ENCODE measurements around the gene KLHL7.

KLHL7 gene, protein sequence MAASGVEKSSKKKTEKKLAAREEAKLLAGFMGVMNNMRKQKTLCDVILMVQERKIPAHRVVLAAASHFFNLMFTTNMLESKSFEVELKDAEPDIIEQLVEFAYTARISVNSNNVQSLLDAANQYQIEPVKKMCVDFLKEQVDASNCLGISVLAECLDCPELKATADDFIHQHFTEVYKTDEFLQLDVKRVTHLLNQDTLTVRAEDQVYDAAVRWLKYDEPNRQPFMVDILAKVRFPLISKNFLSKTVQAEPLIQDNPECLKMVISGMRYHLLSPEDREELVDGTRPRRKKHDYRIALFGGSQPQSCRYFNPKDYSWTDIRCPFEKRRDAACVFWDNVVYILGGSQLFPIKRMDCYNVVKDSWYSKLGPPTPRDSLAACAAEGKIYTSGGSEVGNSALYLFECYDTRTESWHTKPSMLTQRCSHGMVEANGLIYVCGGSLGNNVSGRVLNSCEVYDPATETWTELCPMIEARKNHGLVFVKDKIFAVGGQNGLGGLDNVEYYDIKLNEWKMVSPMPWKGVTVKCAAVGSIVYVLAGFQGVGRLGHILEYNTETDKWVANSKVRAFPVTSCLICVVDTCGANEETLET

GRCh38 chr7:23105644-23106056, at the start of gene KLHL7:
Gene KLHL7, plus strand, starts transcription at chr7:23105785. Its CDS starts 242 bp downstream, at chr7:23106027.
- DNase-seq = peak; percentile 94

DNA sequence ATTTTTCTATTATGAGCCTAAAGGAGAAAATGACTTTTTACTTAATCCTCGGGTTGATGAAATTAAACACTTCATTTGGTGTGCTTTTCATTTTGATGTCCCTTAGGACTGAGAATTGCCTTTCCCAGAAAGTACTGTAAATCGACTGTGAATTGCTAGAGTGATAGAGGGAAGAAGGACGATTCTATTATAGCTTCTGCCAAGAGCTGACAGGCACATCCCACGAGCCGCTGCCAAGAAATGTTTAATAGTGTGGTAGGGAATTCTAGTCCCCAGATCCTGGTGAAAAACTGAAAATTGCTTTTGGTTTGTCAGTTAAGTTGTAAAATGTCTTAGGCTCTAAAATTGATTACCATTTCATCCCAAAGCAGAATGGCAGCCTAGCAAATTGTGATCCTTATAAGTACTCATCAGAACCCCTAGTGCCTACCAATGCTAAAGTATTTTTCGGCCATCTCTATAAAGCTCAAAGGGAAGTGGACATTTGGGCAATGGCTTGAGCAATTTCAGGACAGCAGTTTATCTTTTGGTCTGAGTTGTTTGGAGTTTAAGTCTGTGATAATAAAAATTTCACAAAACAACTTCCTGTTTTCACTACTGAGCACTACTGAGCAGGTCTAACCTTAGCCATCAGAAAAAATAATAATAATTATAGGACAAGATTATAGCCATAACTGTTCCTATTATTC, 47.0 kb upstream of the KLHL7 start:
- no peak for DNase-seq

- DNase-seq = no peak
These were observed 44.3 kb upstream of the KLHL7 start for GRCh38 chr7:23061327-23061726.

DNA sequence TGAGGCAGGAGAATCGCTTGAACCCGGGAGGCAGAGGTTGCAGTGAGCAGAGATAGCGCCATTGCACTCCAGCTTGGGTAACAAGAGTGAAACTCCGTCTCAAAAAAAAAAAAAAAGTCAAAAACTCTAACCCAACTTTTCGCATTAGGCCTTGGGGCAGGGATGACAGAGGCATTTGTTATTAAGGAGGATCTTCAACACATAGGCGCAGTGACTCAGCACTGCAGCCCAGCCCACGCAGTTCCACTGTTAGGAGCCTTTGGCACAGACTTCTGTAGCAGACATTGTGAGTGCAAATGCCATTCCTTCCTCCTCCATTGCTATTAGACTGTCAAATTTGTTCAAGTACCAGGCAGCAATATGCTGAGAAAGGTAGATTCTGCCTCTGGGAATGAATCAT, 43.1 kb upstream of the KLHL7 start:
- DNase-seq = no peak

GRCh38 chr7:23065974-23066373, 39.6 kb upstream of the KLHL7 start:
- DNase-seq = no peak

DNA sequence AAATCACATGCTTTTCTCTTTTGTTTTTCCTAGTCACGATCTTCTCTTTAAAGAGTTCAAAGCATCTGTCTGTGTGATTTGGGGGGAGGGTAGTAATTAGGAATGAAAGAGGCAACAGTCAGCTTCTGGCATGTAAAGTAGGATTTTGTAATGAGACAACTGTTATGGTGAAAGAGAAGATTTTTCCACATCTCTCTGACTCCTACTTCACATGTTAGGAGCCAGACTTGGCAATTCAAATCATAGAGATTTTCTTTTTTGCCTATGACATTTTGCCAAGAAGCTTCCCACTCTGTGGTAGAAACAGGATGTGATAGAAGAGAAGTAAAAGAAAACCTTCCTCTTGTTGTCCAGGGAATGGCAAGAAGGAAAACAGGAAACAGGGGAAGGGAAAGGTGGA, 38.3 kb upstream of the KLHL7 start:
- DNase-seq = no peak

DNA sequence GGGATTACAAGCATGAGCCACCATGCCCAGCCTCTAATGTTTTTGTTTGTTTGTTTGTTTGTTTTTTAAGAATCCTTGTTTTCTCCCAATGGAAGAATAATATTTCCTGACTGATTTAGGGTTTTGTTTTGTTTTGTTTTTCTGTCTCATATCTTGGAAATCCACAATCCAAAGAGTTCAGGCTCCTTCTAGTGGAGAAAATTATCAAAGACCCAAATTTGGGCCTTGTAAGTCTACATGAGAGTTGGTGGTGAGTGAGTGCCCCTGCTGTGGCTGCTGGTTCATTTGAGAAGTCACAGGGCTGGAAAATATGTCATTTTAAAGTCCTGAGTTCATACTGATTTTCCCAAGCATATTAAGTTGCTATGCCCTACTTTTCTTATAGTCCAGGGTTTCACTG, 33.5 kb upstream of the KLHL7 start:
- DNase-seq = no peak

- DNase-seq = no peak
These were observed 32.7 kb upstream of the KLHL7 start for GRCh38 chr7:23072922-23073321.

GRCh38 chr7:23074443-23075261, 30.9 kb upstream of the KLHL7 start:
- no peak for DNase-seq

GRCh38 chr7:23075571-23075970, 30.0 kb upstream of the KLHL7 start:
- no peak for DNase-seq

GRCh38 chr7:23076772-23077171, 28.8 kb upstream of the KLHL7 start:
- no peak for DNase-seq

- no peak for DNase-seq
These were observed 12.5 kb upstream of the KLHL7 start for GRCh38 chr7:23093111-23093510.

DNA sequence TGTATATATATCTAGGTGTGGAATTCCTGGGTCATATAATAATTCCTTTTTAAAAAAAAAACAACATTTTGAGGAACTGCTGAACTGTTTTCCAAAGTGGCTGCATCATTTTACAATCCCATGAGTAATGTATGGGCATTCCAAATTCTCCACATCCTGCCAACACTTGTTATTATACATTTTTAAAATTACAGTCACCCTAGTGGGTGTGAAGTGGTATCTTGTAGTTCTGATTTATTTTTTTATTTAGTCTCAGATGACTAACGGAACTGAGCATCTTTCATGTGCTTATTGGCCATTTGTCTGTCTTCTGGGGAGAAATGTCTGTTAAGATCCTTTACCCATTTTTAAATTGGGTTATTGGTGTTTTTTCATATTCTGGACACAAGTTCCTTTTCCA, 12.0 kb upstream of the KLHL7 start:
- DNase-seq = no peak

- DNase-seq = no peak
These were observed 8.9 kb upstream of the KLHL7 start for GRCh38 chr7:23096518-23097290.

- no peak for DNase-seq
These were observed 7.6 kb upstream of the KLHL7 start for GRCh38 chr7:23098029-23098428.

DNA sequence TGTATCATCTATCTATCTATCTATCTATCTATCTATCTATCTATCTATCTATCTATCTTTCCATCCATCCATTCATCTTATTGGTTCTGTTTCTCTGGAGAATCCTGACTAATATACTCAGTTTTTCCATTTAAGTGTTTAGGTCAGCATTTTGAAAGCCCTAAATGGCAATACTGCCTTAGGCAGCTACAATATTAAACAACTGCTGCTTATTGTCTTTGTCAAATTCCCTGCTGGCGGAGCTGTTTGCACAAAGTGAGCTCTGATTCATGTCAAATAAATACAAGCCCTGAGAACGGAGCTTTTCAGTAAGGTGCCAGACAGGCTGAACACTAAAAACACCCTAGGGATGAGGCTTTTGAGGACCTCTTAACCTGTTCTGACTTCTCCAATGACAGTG, 7.1 kb upstream of the KLHL7 start:
- no peak for DNase-seq

- no peak for DNase-seq
These were observed 4.9 kb upstream of the KLHL7 start for GRCh38 chr7:23100697-23101096.

- DNase-seq = no peak
These were observed 420 bp upstream of the KLHL7 start for GRCh38 chr7:23105086-23105643.

DNA sequence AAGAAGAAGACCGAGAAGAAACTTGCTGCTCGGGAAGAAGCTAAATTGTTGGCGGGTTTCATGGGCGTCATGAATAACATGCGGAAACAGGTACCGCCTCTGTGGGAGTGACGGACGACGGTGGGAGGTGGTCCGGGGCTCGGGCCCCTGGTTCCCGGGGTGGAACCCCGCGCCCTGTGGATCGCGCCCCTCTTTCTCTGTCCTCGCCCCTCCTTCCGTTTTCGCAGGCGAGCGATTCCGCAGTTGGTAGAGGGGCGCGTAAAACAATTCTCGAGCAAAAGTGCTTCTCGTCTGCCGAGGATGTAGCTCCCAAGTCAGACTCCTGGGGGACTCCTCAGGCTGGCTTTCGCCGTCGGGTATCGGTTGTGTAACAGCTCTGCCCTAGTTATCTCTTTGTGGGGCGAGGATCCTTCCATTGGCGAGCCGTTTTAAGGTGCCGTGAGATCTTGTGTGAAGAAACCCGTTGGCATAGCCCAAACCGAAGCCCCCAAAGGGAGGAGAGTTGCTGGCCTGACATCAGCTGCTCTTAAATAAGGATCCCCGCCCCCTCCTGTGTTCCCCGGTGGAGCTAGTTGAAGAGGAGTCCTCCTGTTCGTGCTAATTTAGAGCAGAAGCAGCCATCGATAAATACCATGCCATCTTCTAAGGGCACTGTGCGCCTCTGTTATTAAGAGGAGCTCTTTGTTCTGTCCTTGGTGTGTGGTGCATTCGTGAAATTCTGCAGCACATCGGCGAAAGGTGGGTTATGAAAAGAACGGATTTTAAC, 655 bp downstream of the KLHL7 start:
- peak; percentile 30 for DNase-seq

DNA sequence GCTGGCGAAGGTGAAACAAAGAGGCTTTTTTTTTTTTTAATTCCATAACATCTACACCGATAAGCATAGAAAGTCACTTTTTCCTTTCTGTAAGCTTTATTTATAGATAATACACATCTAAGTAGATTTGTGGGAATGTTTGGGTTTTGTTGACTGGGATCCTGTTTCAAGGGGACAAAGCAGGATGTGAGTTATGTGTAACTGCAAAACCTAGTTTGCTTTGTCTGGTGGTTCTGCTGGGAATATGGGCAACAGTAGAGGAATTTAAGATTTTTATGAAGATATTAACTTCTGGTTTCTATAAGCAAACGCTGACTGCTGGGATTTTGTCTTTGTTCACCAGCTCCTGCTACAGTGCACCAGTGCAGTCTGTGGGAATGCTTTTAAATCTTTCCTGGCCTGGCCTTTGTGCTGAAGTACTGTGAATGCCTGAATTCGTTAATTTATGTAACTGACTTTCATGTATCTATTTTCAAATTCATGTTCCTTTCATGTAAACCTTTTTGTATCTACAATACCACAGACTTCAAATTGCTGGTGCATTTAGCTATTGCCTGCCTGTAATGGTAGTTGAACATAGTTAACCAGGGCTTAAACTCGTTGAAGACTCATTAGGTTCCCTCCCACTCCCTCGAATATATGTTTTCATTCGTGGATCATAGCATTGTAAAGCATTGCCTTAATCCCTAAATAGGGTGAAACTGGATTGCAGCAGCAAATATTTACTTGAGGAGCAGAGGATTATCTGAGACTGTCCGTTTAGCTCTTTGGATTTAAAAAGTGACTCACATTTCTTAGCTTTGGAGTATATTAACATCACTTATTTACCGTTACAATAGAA, 1.5 kb downstream of the KLHL7 start:
- no peak for DNase-seq
